HepG2 (cell line): ENCODE measurements around the gene AGAP1. TPM values are rescaled to one million over a fixed set of nuclear protein-coding genes. Genes with fewer than 3 reads are reported as not detected.
A peak's percentile ranks its signal among the peaks of the same experiment; 100 is the strongest.

Source experiments
- ATAC-seq: fragments of 200-7000 bp; cut with Tn5 transposase; 3 replicates; pipeline ENCODE4 v1.9.1; 2020; ENCODE audit warnings: mild to moderate bottlenecking, moderate library complexity
- BruUV-seq: library from RNA; stranded (reverse); fragments of 400-500 nt; replicated peaks from 2 replicates; lab custom pipeline; 2021; lab: Mats Ljungman, UMichigan
- CTCF ChIA-PET: fragments of 300-600 bp; formaldehyde crosslinking; extraction: SDS; loops from one replicate; lab custom pipeline; 2021; ENCODE audit warnings: low total read pairs, inconsistent platforms, low intra/inter-chr PET ratio; lab: Yijun Ruan, JAX
- POLR2A ChIA-PET: fragments of 350-600 bp; sonication (Branson Sonifier 250); formaldehyde crosslinking; loops from one replicate; lab custom pipeline; 2020; ENCODE audit warnings: antibody characterized with exemption, inconsistent platforms; lab: Yijun Ruan, JAX
- DNase-seq: peaks from one replicate; pipeline ENCODE4 v3.0.0-alpha.2; 2015; ENCODE audit warnings: low spot score
- FAIRE-seq: peaks from 3 replicates; lab custom pipeline; 2011; peaks lifted over from hg19 to GRCh38; lab: Jason Lieb, UNC
- H2AFZ ChIP-seq: one replicate; pipeline ENCODE4 v1.6.1; 2011; ENCODE audit warnings: low read length, inconsistent platforms
- H3K27ac ChIP-seq: fragments of 300-600 bp; 3 replicates; pipeline ENCODE4 v1.8.0; 2011; ENCODE audit warnings: mixed run types, mild to moderate bottlenecking, mixed read lengths, low read length, inconsistent platforms; ENCODE audit not compliant: insufficient read depth; ENCODE audit errors: extremely low read length
- H3K27me3 ChIP-seq, 2 experiments: fragments of 200-600 bp in 1 of 2; 2 replicates in 1 of 2; 3 replicates in 1 of 2; pipeline versions ENCODE4 v1.6.0 to v1.8.0; 2011; ENCODE audit warnings: low read length in 2 of 2, mild to moderate bottlenecking in 2 of 2, moderate library complexity in 2 of 2, inconsistent platforms in 1 of 2; ENCODE audit not compliant: insufficient read depth in 2 of 2, control insufficient read depth in 1 of 2
- H3K36me3 ChIP-seq, 2 experiments: fragments of 200-600 bp in 1 of 2; replicated peaks in 1 of 2; 2 replicates in 1 of 2; 3 replicates in 1 of 2; pipeline versions ENCODE4 v1.5.1 to v1.8.0; 2011; ENCODE audit warnings: low read length in 2 of 2, inconsistent platforms in 1 of 2; ENCODE audit not compliant: insufficient read depth in 2 of 2, control insufficient read depth in 1 of 2
- H3K4me1 ChIP-seq: 2 replicates; pipeline ENCODE4 v1.5.1; 2012; ENCODE audit warnings: low read length, inconsistent platforms; ENCODE audit not compliant: insufficient read depth
- H3K4me2 ChIP-seq: 2 replicates; pipeline ENCODE4 v1.6.0; 2011; ENCODE audit warnings: low read depth, low read length, inconsistent platforms
- H3K4me3 ChIP-seq, 3 experiments: fragments of 200-600 bp in 1 of 3; sonication (generic), shearing (Covaris generic) in 1 of 3; replicated peaks in 1 of 3; 2 replicates each; pipeline ENCODE4 v1.5.1; 2011 to 2016; ENCODE audit warnings: low read length in 3 of 3, inconsistent platforms in 2 of 3, low read depth in 2 of 3, mild to moderate bottlenecking in 2 of 3, control low read depth in 1 of 3, mixed read lengths in 1 of 3; ENCODE audit not compliant: insufficient read depth in 1 of 3
- H3K79me2 ChIP-seq: one replicate; pipeline ENCODE4 v1.6.1; 2011; ENCODE audit warnings: low read length, inconsistent platforms; ENCODE audit not compliant: insufficient read depth
- H3K9ac ChIP-seq: 2 replicates; pipeline ENCODE4 v1.6.0; 2011; ENCODE audit warnings: mild to moderate bottlenecking, low read depth, low read length, inconsistent platforms; ENCODE audit not compliant: insufficient read depth
- H3K9me3 ChIP-seq: 2 replicates; pipeline ENCODE4 v1.5.1; 2012; ENCODE audit warnings: mild to moderate bottlenecking, low read length
- H4K20me1 ChIP-seq: 2 replicates; pipeline ENCODE4 v1.6.0; 2011; ENCODE audit warnings: inconsistent platforms, mild to moderate bottlenecking, low read length, moderate library complexity; ENCODE audit not compliant: insufficient read depth
- ERF ChIP-seq: IDR thresholded peaks from 2 replicates; pipeline ENCODE4 v1.6.1; 2018; ENCODE audit warnings: missing biosample characterization, missing genetic modification reagents
- ETV6 ChIP-seq: sonication (generic); formaldehyde crosslinking; conservative IDR thresholded peaks from 2 replicates; pipeline ENCODE4 v1.4.0; 2020; ENCODE audit warnings: missing genetic modification reagents
- HDAC6 ChIP-seq: fragments of 200-600 bp; sonication (generic); IDR thresholded peaks from 2 replicates; pipeline ENCODE4 v1.7.0; 2017; ENCODE audit warnings: mild to moderate bottlenecking, antibody characterized with exemption, low read length, low read depth
- ZBTB3 ChIP-seq: sonication (generic); formaldehyde crosslinking; IDR thresholded peaks from 2 replicates; pipeline ENCODE4 v1.4.0; 2020; ENCODE audit warnings: low read depth, mild to moderate bottlenecking, moderate library complexity, missing genetic modification reagents, borderline replicate concordance
- ZNF292 ChIP-seq: sonication (generic); formaldehyde crosslinking; IDR thresholded peaks from 2 replicates; pipeline ENCODE4 v1.8.1; 2022; ENCODE audit warnings: mild to moderate bottlenecking, low read depth, missing genetic modification reagents, borderline replicate concordance
- ZNF530 ChIP-seq: sonication (generic); formaldehyde crosslinking; IDR thresholded peaks from 2 replicates; pipeline ENCODE4 v1.5.0; 2020; ENCODE audit warnings: low read depth, mild to moderate bottlenecking, missing genetic modification reagents
- ZNF558 ChIP-seq: sonication (generic); formaldehyde crosslinking; IDR thresholded peaks from 2 replicates; pipeline ENCODE4 v1.9.0; 2022; ENCODE audit warnings: mild to moderate bottlenecking, missing genetic modification reagents, borderline replicate concordance
- ZNF615 ChIP-seq: sonication (generic); formaldehyde crosslinking; IDR thresholded peaks from 2 replicates; pipeline ENCODE4 v1.5.0; 2020; ENCODE audit warnings: mild to moderate bottlenecking, missing genetic modification reagents, borderline replicate concordance
- ZNF761 ChIP-seq: sonication (generic); formaldehyde crosslinking; conservative IDR thresholded peaks from 2 replicates; pipeline ENCODE4 v1.4.0; 2020; ENCODE audit warnings: mild to moderate bottlenecking, missing genetic modification reagents
- WGBS: methylation state at CpG from one replicate; pipeline ENCODE4 v1.1.6; 2017; ENCODE audit warnings: low lambda C conversion rate; 5-methylcytosine and 5-hydroxymethylcytosine counted together
- in situ Hi-C: cut with HindIII; loops from 2 replicates; pipeline ENCODE4 v1.10.0; 2017; ENCODE audit warnings: low pct_unique_long_range_greater_than_20kb; ENCODE audit not compliant: extremely low pct_ligation_motif_present
- intact Hi-C: fragments of 100-400 bp; cut with micrococcal nuclease; formaldehyde crosslinking; loops from one replicate; pipeline ENCODE4 v1.10.0; 2022; ENCODE audit not compliant: unreplicated experiment
- polyA plus RNA-seq, 8 experiments: library from polyadenylated mRNA; depleted of rRNA in 3 of 8; stranded (reverse) in 7 of 8; unstranded in 1 of 8; fragments of >200 nt; fragmentation: Illumina TruSeq in 4 of 8; extraction: Trizol in 4 of 8; gene quantifications; 2 replicates each; pipeline versions ENCODE4 v1.2.1 to v1.2.3, GENCODE V29; 2011 to 2016; ENCODE audit warnings: low read depth in 4 of 8, missing spikeins in 1 of 8, mixed read lengths in 1 of 8; ENCODE audit not compliant: insufficient read depth in 1 of 8
- total RNA-seq, 5 experiments: library from RNA; depleted of rRNA; stranded (reverse); fragments of >200 nt; fragmentation: Illumina TruSeq; extraction: Trizol; gene quantifications; 2 replicates each; pipeline ENCODE4 v1.2.3, GENCODE V29; 2016; ENCODE audit warnings: low read depth in 1 of 5
- TF ChIP-seq, protein P1 (sequence below): sonication (generic); formaldehyde crosslinking; IDR thresholded peaks from 2 replicates; pipeline ENCODE4 v1.4.0; 2020; ENCODE audit warnings: missing genetic modification reagents, mild to moderate bottlenecking, borderline replicate concordance
- TF ChIP-seq, protein P2 (sequence below): sonication (generic); formaldehyde crosslinking; IDR thresholded peaks from 2 replicates; pipeline ENCODE4 v1.5.0; 2020; ENCODE audit warnings: mild to moderate bottlenecking, missing genetic modification reagents

AGAP1 gene
- total and polyA plus RNA-seq, 2 of the 13 experiments (the other 11 are each of a cell fraction or from before 2014, with no cell fraction given), result 21.2 to 32.7 TPM

DNA sequence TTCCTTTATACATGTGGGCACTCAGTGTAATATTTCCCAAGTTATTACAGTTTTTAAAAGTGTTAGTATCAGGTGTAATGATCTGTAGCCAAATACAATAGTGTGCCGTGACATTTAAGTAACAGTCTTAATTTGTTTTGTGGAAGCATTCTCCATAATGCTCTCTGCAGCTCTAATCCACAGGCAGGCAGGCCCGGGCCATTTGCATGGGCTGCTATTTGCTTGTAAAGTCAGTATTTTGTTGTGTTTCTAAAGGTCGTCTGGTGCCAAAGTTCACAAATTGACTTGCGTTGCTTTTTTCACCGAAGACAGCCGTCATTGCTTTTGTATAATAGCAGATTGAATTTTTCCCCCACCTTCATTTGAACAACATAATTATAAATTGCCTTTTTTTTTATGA, 521.3 kb downstream of the AGAP1 start:
- H3K36me3 ChIP-seq, result peaks cover 2 to 9% of the 10 kb centered on the region in 2 experiments; a peak in 1 of 5 replicates
- peak; percentile 30 for FAIRE-seq
- no peaks in the 10 kb centered on the region for H3K27me3 ChIP-seq
- in situ Hi-C loops (no loop called here), intact Hi-C loops (loop anchor here (10.0 kb wide), 1 partner anchor 100 kb away; no protein-coding TSS in a partner anchor)
- no peak for DNase-seq
- no peak overlapping the region for H3K27ac ChIP-seq
- no peak overlapping the region for H2AFZ ChIP-seq
- no peak overlapping the region for H3K4me3 ChIP-seq
- peaks cover 29% of the 10 kb centered on the region for H3K4me1 ChIP-seq
- BruUV-seq, result no TSS peak
- no peak for TF ChIP-seq ZNF761 (CRISPR knock-in tag)
- no peak for TF ChIP-seq ETV6
- TF ChIP-seq, protein P1, sequence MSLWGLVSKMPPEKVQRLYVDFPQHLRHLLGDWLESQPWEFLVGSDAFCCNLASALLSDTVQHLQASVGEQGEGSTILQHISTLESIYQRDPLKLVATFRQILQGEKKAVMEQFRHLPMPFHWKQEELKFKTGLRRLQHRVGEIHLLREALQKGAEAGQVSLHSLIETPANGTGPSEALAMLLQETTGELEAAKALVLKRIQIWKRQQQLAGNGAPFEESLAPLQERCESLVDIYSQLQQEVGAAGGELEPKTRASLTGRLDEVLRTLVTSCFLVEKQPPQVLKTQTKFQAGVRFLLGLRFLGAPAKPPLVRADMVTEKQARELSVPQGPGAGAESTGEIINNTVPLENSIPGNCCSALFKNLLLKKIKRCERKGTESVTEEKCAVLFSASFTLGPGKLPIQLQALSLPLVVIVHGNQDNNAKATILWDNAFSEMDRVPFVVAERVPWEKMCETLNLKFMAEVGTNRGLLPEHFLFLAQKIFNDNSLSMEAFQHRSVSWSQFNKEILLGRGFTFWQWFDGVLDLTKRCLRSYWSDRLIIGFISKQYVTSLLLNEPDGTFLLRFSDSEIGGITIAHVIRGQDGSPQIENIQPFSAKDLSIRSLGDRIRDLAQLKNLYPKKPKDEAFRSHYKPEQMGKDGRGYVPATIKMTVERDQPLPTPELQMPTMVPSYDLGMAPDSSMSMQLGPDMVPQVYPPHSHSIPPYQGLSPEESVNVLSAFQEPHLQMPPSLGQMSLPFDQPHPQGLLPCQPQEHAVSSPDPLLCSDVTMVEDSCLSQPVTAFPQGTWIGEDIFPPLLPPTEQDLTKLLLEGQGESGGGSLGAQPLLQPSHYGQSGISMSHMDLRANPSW, result no peak
- TF ChIP-seq HDAC6, result no peak
- TF ChIP-seq ZNF558 (CRISPR knock-in tag), result no peak
- ChIA-PET CTCF (no interaction called here), POLR2A (no interaction called here)
- H3K79me2 ChIP-seq, result no peaks in the 10 kb centered on the region
- no peak overlapping the region for H3K4me2 ChIP-seq
- no peak overlapping the region for H3K9ac ChIP-seq
- H4K20me1 ChIP-seq, result no peaks in the 10 kb centered on the region; the same call in 1 of the 2 replicates
- ATAC-seq, result no peak
- no peaks in the 10 kb centered on the region for H3K9me3 ChIP-seq
- 89% methylated on average over 6 of the region's 6 CpGs for WGBS

DNA sequence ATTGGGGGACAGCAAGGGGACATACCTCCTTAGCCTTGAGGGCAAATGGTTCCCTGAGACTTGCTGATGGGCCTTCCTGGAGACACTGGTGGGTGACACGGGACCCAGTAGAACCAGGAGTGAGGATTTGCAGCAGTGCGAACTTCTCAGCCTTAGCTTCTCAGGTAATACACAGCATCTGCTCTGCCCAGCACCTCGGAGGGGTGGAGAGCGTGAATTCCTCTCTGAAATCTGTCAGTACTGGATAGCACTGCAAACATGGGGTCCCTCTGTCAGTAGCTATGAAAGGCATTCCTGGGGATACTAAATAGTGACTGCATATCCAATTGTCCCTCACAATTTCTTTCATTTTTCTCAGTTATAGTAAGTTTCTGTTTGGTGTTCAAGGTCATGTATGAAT, 522.7 kb downstream of the AGAP1 start:
- POLR2A ChIA-PET, result no interaction called here
- no peak for FAIRE-seq
- intact Hi-C loops (loop anchor here (10.0 kb wide), 1 partner anchor 98 kb away; no protein-coding TSS in a partner anchor), in situ Hi-C loops (no loop called here)
- H3K4me2 ChIP-seq, result no peak overlapping the region
- CTCF ChIA-PET, result no interaction called here
- no peaks in the 10 kb centered on the region for H3K9me3 ChIP-seq
- H3K79me2 ChIP-seq, result no peaks in the 10 kb centered on the region
- no peak overlapping the region for H2AFZ ChIP-seq
- H3K4me3 ChIP-seq, result no peak overlapping the region
- peaks cover 23% of the 10 kb centered on the region for H3K4me1 ChIP-seq
- H3K27ac ChIP-seq, result no peak overlapping the region
- DNase-seq, result no peak
- H4K20me1 ChIP-seq, result no peaks in the 10 kb centered on the region; the same call in 1 of the 2 replicates
- no peak for ATAC-seq
- no peak overlapping the region for H3K9ac ChIP-seq
- peaks cover 2 to 11% of the 10 kb centered on the region in 2 experiments; a peak in 1 of 5 replicates for H3K36me3 ChIP-seq
- no TSS peak for BruUV-seq
- 98% methylated on average over 4 of the region's 4 CpGs for WGBS
- H3K27me3 ChIP-seq, result no peaks in the 10 kb centered on the region
- TF ChIP-seq ZBTB3 (CRISPR knock-in tag), result no peak
- TF ChIP-seq, protein P2, sequence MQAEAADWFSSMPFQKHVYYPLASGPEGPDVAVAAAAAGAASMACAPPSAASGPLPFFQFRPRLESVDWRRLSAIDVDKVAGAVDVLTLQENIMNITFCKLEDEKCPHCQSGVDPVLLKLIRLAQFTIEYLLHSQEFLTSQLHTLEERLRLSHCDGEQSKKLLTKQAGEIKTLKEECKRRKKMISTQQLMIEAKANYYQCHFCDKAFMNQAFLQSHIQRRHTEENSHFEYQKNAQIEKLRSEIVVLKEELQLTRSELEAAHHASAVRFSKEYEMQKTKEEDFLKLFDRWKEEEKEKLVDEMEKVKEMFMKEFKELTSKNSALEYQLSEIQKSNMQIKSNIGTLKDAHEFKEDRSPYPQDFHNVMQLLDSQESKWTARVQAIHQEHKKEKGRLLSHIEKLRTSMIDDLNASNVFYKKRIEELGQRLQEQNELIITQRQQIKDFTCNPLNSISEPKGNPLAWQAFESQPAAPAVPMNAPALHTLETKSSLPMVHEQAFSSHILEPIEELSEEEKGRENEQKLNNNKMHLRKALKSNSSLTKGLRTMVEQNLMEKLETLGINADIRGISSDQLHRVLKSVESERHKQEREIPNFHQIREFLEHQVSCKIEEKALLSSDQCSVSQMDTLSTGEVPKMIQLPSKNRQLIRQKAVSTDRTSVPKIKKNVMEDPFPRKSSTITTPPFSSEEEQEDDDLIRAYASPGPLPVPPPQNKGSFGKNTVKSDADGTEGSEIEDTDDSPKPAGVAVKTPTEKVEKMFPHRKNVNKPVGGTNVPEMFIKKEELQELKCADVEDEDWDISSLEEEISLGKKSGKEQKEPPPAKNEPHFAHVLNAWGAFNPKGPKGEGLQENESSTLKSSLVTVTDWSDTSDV (CRISPR knock-in tag), result no peak
- TF ChIP-seq ZNF615 (CRISPR knock-in tag), result no peak
- no peak for TF ChIP-seq ZNF292 (CRISPR knock-in tag)
- TF ChIP-seq ZNF530 (CRISPR knock-in tag), result no peak
- no peak for TF ChIP-seq ERF
